ENCODE results near the gene GSK3B. TPM values are rescaled to one million over a fixed set of nuclear protein-coding genes. Genes with fewer than 3 reads are reported as not detected.

Gene GSK3B
- total RNA-seq, 1 donor from 2014 or later, result 48.0 TPM

DNA sequence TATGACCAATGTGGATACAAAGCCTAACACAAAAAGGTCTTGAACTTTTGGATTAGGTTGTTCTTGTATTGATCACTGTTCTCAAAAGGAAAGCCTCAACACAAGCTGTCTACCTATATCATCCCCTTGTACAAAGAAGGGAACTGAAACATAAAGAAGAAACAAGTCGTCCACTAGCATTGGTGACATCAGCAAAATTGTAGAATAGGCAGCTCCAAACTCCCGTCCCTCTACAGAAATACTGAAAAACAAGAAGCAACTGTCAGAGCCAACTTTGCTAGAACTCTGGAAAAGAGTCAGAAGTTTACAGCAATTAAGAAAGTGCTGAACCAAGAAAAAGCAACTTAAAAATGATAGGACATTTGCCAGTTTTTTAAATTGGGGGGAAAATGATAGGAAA, 319.8 kb downstream of the GSK3B start:
- no peak for DNase-seq

Other genes with a start within 250 kb of the GSK3B start
- 0.09 TPM in 1 of 2 replicates, not detected in the other for gene GPR156, start 190.8 kb upstream of the GSK3B start, total RNA-seq